ENCODE data around the gene CSRNP3. TPM values are rescaled to one million over a fixed set of nuclear protein-coding genes. Genes with fewer than 3 reads are reported as not detected.

Gene CSRNP3
- total and polyA plus RNA-seq, 2 donors (not counting 1 experiment from before 2014, with no cell fraction given): not detected

DNA sequence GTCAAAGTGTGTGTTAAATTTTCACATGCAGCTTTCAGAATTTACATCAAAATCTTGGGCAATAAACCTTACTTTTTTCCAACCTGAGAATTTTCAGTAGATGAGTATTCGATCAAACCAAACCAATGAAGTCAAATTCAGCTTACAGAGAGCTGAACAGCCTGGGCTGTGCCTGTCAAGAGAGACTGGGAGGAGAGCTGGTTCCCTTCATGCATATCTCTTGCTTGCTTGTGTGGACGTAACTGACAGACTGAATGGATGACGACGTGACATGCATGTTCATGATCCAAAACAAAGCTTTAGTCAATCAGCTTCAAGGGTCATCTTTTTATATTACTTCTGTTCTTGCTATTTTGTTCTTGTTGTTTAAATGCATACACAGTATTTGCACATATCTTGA lies 179.3 kb downstream of the CSRNP3 start:
- intact Hi-C loops (cut with micrococcal nuclease): no loop called here
- no peak overlapping the region for H3K27ac ChIP-seq (ENCODE audit: low read length in 2 of 2)
- Mint-ChIP-seq H3K4me3 (no peak overlapping the region), H3K27ac (no peak overlapping the region), H3K4me1 (no peaks in the 10 kb centered on the region), H3K9me3 (ENCODE audit: insufficient read depth) (no peaks in the 10 kb centered on the region), H3K27me3 (peaks cover 6% of the 10 kb centered on the region)
- H3K9ac ChIP-seq (ENCODE audit: low read length): no peak overlapping the region
- H2AFZ ChIP-seq (ENCODE audit: insufficient read depth, low read depth, low read length, poor library complexity, severe bottlenecking): no peak overlapping the region
- H3K36me3 ChIP-seq (replicated peaks in 1 of 2; ENCODE audit: control extremely low read depth in 1 of 2, control insufficient read depth in 1 of 2, extremely low read depth in 1 of 2, insufficient read depth in 2 of 2, low read length in 1 of 2): no peaks in the 10 kb centered on the region
- no peaks in the 10 kb centered on the region for H4K20me1 ChIP-seq (ENCODE audit: control insufficient read depth, insufficient read depth, low read length, poor library complexity, severe bottlenecking)
- H3K9me3 ChIP-seq (ENCODE audit: control extremely low read depth in 1 of 3, control insufficient read depth in 2 of 3, insufficient read depth in 1 of 3, low read length in 2 of 3): no peaks in the 10 kb centered on the region
- no peaks in the 10 kb centered on the region for H3K4me1 ChIP-seq (ENCODE audit: control insufficient read depth in 2 of 2, insufficient read depth in 2 of 2, low read length in 2 of 2)
- no peaks in the 10 kb centered on the region for H3K27me3 ChIP-seq (replicated peaks in 1 of 4; ENCODE audit: control extremely low read depth in 1 of 4, control insufficient read depth in 3 of 4, insufficient read depth in 4 of 4, low read length in 3 of 4)
- CTCF ChIA-PET: no interaction called here
- POLR2A ChIA-PET: no interaction called here
- no peak overlapping the region for H3K4me2 ChIP-seq (replicated peaks; ENCODE audit: low read depth, low read length, poor library complexity, severe bottlenecking)
- H3K79me2 ChIP-seq (ENCODE audit: control insufficient read depth, insufficient read depth, low read length): no peaks in the 10 kb centered on the region
- ATAC-seq (ENCODE audit: low read depth) (no peak), DNase-seq (no peak)
- WGBS (ENCODE audit: insufficient coverage): 100% methylated on average over 3 of the region's 4 CpGs
- H3K4me3 ChIP-seq (ENCODE audit: control extremely low read depth in 1 of 5, extremely low read depth in 1 of 5, insufficient read depth in 1 of 5, low read depth in 2 of 5, low read length in 4 of 5): no peak overlapping the region
- TF ChIP-seq, protein P1, sequence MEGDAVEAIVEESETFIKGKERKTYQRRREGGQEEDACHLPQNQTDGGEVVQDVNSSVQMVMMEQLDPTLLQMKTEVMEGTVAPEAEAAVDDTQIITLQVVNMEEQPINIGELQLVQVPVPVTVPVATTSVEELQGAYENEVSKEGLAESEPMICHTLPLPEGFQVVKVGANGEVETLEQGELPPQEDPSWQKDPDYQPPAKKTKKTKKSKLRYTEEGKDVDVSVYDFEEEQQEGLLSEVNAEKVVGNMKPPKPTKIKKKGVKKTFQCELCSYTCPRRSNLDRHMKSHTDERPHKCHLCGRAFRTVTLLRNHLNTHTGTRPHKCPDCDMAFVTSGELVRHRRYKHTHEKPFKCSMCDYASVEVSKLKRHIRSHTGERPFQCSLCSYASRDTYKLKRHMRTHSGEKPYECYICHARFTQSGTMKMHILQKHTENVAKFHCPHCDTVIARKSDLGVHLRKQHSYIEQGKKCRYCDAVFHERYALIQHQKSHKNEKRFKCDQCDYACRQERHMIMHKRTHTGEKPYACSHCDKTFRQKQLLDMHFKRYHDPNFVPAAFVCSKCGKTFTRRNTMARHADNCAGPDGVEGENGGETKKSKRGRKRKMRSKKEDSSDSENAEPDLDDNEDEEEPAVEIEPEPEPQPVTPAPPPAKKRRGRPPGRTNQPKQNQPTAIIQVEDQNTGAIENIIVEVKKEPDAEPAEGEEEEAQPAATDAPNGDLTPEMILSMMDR (IDR thresholded peaks at IDR 0.05): no peak
- TF ChIP-seq EZH2 (IDR thresholded peaks at IDR 0.05; ENCODE audit: borderline replicate concordance, insufficient read depth, low read depth, low read length, poor library complexity, severe bottlenecking): no peak

GRCh38 chr2:165651233-165651632 lies 181.7 kb downstream of the CSRNP3 start:
- Histone ChIP-seq H3K4me3 (ENCODE audit: control extremely low read depth in 1 of 5, extremely low read depth in 1 of 5, insufficient read depth in 1 of 5, low read depth in 2 of 5, low read length in 4 of 5) (no peak overlapping the region), H3K36me3 (replicated peaks in 1 of 2; ENCODE audit: control extremely low read depth in 1 of 2, control insufficient read depth in 1 of 2, extremely low read depth in 1 of 2, insufficient read depth in 2 of 2, low read length in 1 of 2) (no peaks in the 10 kb centered on the region), H3K9ac (ENCODE audit: low read length) (no peak overlapping the region), H3K4me1 (ENCODE audit: control insufficient read depth in 2 of 2, insufficient read depth in 2 of 2, low read length in 2 of 2) (no peaks in the 10 kb centered on the region), H3K4me2 (replicated peaks; ENCODE audit: low read depth, low read length, poor library complexity, severe bottlenecking) (no peak overlapping the region), H3K9me3 (ENCODE audit: control extremely low read depth in 1 of 3, control insufficient read depth in 2 of 3, insufficient read depth in 1 of 3, low read length in 2 of 3) (no peaks in the 10 kb centered on the region), H4K20me1 (ENCODE audit: control insufficient read depth, insufficient read depth, low read length, poor library complexity, severe bottlenecking) (no peaks in the 10 kb centered on the region), H2AFZ (ENCODE audit: insufficient read depth, low read depth, low read length, poor library complexity, severe bottlenecking) (no peak overlapping the region), H3K79me2 (ENCODE audit: control insufficient read depth, insufficient read depth, low read length) (no peaks in the 10 kb centered on the region), H3K27me3 (replicated peaks in 1 of 4; ENCODE audit: control extremely low read depth in 1 of 4, control insufficient read depth in 3 of 4, insufficient read depth in 4 of 4, low read length in 3 of 4) (no peaks in the 10 kb centered on the region), H3K27ac (ENCODE audit: low read length in 2 of 2) (no peak overlapping the region)
- Mint-ChIP-seq H3K4me3 (no peak overlapping the region), H3K4me1 (no peaks in the 10 kb centered on the region), H3K27ac (no peak overlapping the region), H3K27me3 (peaks cover 6% of the 10 kb centered on the region), H3K9me3 (ENCODE audit: insufficient read depth) (no peaks in the 10 kb centered on the region)
- ChIA-PET POLR2A (no interaction called here), CTCF (no interaction called here)
- no peak for ATAC-seq (ENCODE audit: low read depth)
- WGBS (ENCODE audit: insufficient coverage): no CpG with 5 or more reads among the region's 2 CpGs
- intact Hi-C loops (cut with micrococcal nuclease): no loop called here
- no peak for DNase-seq
- TF ChIP-seq EZH2 (IDR thresholded peaks at IDR 0.05; ENCODE audit: borderline replicate concordance, insufficient read depth, low read depth, low read length, poor library complexity, severe bottlenecking): no peak
- TF ChIP-seq, protein P1 (IDR thresholded peaks at IDR 0.05): no peak
